ENCODE measurements around the gene CYP3A7. TPM values are rescaled to one million over a fixed set of nuclear protein-coding genes. Genes with fewer than 3 reads are reported as not detected.
"Not testable (repeated sequence)": the region's sequence is repeated elsewhere in the genome, so short reads cannot be mapped to it uniquely, and the experiment has no call there.

The CYP3A7 gene
- total RNA-seq, 1 experiment from 2014 or later = not detected

DNA sequence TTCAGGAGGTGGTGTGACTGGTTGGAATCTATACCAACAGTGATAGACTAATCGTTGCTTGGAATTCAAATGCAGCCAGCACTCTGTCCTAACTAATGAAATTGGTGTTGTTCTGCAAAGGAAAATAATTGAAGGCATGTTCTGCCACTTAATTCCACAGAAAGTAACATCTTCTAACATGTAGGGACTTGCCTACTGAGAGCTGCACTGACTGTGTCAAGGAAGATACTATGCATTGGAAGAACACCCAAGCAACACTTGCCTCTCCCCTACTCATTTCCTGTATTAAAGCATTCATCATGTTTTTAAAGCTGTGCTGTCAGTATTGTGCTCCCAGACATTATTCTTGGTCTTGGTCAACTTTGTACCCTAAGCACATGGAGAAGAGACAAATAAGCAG lies 2.7 kb upstream of the CYP3A7 start:
- Mint-ChIP-seq H3K36me3 (0 out of 2 replicates have a peak, but pooled peaks cover 2% of the 10 kb centered on the region), H3K27me3 (ENCODE audit: low read depth) (peaks cover 3% of the 10 kb centered on the region; the same call in 1 of the 2 replicates), H3K27ac (no peak overlapping the region), H3K4me3 (no peak overlapping the region), H3K4me1 (peaks cover 24% of the 10 kb centered on the region), H3K9me3 (peaks cover 7% of the 10 kb centered on the region; the same call in 1 of the 2 replicates)
- ChIA-PET CTCF (no interaction called here), POLR2A (no interaction called here)
- DNase-seq (ENCODE audit: low spot score) (no peak), ATAC-seq (no peak)
- TF ChIP-seq, protein P1, sequence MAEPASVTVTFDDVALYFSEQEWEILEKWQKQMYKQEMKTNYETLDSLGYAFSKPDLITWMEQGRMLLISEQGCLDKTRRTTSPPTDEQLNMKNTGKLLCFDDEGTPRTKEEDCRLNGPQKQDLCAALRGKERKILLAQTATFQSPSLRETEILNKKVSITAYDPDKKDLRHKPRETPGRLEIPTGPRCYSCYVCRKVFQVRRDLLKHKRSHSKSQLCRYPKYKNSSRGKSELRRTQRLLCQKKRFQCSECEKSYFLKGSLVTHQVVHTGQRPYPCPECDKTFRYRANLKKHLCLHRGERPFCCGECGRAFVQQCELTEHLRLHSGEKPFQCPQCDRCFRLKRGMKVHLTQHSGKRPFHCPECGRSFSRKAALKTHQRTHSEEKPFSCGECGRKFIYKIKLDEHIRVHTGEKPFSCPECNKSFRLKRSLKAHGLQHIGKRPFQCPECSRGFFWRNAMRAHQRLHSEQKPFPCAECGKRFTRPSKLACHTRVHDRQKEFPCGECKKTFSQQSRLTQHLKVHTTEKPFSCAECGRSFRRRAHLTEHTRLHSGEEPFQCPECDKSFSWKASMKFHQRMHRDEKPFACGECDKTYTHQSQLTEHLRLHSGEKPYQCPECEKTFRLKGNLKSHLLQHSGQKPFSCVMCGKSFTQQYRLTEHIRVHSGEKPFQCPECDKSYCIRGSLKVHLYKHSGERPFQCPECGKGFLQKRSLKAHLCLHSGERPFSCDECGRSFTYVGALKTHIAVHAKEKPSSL (CRISPR knock-in tag; conservative IDR thresholded peaks at IDR 0.05) = no peak
- no peak for TF ChIP-seq MYBL2 (CRISPR knock-in tag; IDR thresholded peaks at IDR 0.05)
- no peak for TF ChIP-seq RORB (CRISPR knock-in tag; IDR thresholded peaks at IDR 0.05)
- TF ChIP-seq PRRX2 (CRISPR knock-in tag; IDR thresholded peaks at IDR 0.05) = no peak
- TF ChIP-seq ETV6 (CRISPR knock-in tag; IDR thresholded peaks at IDR 0.05) = no peak
- no peak for TF ChIP-seq ZNF671 (CRISPR knock-in tag; IDR thresholded peaks at IDR 0.05)
- TF ChIP-seq SMAD4 (CRISPR knock-in tag; IDR thresholded peaks at IDR 0.05) = no peak

DNA sequence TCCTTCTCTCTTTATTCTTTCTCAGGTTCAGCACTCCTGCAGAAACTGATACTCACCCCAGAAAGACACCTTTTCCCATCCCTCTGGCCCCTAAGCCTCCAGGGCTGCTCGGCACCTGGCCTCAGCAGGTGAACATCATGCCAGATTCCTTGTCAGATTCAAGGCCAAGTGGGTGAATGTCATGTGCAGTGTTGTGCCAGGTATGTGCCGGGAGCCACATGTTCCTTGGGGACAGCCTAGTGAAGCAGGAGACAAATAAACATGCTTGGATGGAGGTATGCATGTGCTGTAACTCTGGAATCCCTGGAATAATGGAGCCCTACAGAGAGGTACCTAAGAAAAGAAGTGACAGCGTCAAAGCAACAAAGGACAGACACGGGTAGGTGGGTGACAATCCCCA lies 1.7 kb upstream of the CYP3A7 start:
- DNase-seq (ENCODE audit: low spot score); ATAC-seq; CTCF ChIA-PET; H3K27ac Mint-ChIP-seq; H3K36me3 Mint-ChIP-seq; H3K27me3 Mint-ChIP-seq (ENCODE audit: low read depth); H3K9me3 Mint-ChIP-seq; H3K4me3 Mint-ChIP-seq; POLR2A ChIA-PET: not testable (repeated sequence)
- H3K4me1 Mint-ChIP-seq = peaks cover 24% of the 10 kb centered on the region

DNA sequence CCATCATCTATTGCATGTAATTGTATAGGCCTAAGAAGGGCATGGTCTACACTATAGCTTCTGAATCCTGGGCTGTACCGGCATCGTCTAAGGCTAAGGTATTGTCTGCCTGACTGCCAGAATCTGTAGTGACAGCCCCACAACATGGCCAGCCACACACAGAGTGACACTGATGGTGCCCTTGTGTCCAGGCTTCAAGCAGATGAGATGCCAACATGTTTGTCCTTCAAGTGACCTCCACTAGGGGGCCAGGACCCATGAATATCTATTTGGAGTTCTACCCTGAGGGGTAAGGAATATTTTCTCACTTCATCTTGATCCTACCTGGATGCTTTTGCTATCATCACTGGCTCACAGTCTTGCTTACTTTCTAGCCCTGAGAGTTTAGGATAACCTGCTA lies 1.5 kb downstream of the CYP3A7 start:
- Mint-ChIP-seq H3K9me3 (0 out of 2 replicates have a peak, but pooled peaks cover 3% of the 10 kb centered on the region), H3K4me3 (no peak overlapping the region), H3K27me3 (ENCODE audit: low read depth) (peaks cover 3% of the 10 kb centered on the region; the same call in 1 of the 2 replicates), H3K27ac (no peak overlapping the region), H3K4me1 (peaks cover 11% of the 10 kb centered on the region), H3K36me3 (0 out of 2 replicates have a peak, but pooled peaks cover 2% of the 10 kb centered on the region)
- CTCF ChIA-PET = no interaction called here
- POLR2A ChIA-PET = no interaction called here
- TF ChIP-seq ESRRA (CRISPR knock-in tag; IDR thresholded peaks at IDR 0.05; ENCODE audit: borderline replicate concordance) (no peak), CTCF (IDR thresholded peaks at IDR 0.05) (peak; percentile 28; the same call in 1 of the 2 replicates), ZNF532 (CRISPR knock-in tag; IDR thresholded peaks at IDR 0.05; ENCODE audit: borderline replicate concordance) (no peak), ZNF219 (CRISPR knock-in tag; IDR thresholded peaks at IDR 0.05; ENCODE audit: borderline replicate concordance) (no peak), ATF3 (CRISPR knock-in tag; conservative IDR thresholded peaks at IDR 0.05) (no peak)
- ATAC-seq (peak; percentile 63), DNase-seq (ENCODE audit: low spot score) (peak; percentile 23)

Data from WTC11 (cell line).